C4-2B (cell line): Measurements from ENCODE around the gene NES.

Source experiments
- H3K27ac ChIP-seq: fragments of 450-650 bp; 2 replicates; pipeline ENCODE4 v1.5.1; 2017
- ZFX ChIP-seq: fragments of 450-650 bp; IDR thresholded peaks from 2 replicates; pipeline ENCODE4 v1.6.1; 2017
- TF ChIP-seq, protein P1 (sequence below): fragments of 450-650 bp; conservative IDR thresholded peaks from 2 replicates; pipeline ENCODE4 v1.5.1; 2017; ENCODE audit warnings: mild to moderate bottlenecking

The NES gene

DNA sequence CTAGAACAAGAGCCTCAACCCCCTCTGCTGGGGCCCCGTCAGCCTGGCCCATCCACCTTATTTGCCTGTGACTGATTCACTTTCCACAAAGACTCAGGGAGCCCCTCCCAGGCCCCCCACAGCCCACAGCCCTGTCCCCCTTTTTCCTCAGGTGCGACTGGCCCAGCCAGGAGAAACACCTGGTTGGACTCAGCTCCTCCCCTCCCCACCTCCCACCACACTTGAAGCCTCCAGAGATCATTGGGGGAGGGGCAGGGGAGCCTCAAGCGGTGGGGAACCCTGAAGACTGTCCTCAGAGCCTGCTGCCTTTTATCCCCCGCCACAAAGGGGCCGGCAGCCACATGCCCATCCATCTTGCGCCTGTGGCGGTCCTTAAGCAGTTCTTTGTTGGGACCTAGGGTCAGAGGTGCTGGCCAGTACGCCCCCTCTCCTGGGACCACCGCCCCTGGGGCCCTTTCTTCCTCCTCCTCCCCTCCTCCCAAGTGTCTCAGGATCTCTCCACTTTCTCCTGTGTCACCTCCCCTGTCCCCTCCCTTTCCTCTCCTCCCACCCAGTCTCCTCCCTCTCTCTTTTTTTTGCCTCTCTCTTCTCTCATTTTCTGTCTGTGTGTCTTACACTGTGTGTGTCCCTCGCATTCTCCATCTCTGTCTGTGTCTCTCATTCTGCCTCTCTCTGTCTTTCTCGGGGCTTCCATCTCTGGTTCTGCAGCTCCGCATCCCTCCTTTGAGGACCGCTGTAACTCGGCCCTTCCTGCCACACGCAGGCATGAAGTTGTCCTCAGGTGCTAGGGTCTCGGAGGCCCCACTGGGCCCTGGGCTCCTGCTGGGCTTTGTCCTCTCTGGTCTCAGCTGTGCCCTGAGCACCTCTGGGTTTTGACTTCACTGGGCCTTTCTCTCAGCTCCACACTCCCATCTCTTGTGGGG is 16.0 kb upstream of the NES start:
- TF ChIP-seq ZFX: no peak
- TF ChIP-seq, protein P1, sequence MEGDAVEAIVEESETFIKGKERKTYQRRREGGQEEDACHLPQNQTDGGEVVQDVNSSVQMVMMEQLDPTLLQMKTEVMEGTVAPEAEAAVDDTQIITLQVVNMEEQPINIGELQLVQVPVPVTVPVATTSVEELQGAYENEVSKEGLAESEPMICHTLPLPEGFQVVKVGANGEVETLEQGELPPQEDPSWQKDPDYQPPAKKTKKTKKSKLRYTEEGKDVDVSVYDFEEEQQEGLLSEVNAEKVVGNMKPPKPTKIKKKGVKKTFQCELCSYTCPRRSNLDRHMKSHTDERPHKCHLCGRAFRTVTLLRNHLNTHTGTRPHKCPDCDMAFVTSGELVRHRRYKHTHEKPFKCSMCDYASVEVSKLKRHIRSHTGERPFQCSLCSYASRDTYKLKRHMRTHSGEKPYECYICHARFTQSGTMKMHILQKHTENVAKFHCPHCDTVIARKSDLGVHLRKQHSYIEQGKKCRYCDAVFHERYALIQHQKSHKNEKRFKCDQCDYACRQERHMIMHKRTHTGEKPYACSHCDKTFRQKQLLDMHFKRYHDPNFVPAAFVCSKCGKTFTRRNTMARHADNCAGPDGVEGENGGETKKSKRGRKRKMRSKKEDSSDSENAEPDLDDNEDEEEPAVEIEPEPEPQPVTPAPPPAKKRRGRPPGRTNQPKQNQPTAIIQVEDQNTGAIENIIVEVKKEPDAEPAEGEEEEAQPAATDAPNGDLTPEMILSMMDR: no peak
- peak overlapping the region; percentile 76 for H3K27ac ChIP-seq

DNA sequence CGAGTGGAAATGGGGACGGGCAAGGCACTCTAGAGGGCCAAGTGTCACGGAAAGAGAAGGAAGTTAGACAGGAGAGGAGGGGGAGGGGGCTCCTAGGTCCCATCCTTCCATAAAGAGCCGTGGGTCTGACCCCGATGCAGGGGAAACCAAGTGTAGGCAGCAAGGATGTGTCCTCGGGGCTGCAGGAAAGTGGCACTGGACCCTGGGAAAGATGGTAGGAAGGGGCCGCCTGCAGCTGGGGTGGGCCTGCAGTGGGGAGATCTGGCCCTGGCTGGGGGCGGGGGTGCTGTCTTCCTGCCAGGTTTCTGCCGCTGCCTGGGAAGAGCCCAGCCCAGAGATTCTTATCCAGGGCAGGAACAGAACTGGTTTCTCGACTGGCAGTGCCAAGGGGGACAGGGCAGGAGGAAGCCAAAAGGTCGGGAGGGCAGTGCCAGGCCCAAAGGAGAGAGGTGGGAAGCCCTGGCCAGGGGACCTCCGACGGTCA is 15.3 kb upstream of the NES start:
- TF ChIP-seq, protein P1: no peak
- TF ChIP-seq ZFX: no peak
- peak overlapping the region; percentile 76 for H3K27ac ChIP-seq

DNA sequence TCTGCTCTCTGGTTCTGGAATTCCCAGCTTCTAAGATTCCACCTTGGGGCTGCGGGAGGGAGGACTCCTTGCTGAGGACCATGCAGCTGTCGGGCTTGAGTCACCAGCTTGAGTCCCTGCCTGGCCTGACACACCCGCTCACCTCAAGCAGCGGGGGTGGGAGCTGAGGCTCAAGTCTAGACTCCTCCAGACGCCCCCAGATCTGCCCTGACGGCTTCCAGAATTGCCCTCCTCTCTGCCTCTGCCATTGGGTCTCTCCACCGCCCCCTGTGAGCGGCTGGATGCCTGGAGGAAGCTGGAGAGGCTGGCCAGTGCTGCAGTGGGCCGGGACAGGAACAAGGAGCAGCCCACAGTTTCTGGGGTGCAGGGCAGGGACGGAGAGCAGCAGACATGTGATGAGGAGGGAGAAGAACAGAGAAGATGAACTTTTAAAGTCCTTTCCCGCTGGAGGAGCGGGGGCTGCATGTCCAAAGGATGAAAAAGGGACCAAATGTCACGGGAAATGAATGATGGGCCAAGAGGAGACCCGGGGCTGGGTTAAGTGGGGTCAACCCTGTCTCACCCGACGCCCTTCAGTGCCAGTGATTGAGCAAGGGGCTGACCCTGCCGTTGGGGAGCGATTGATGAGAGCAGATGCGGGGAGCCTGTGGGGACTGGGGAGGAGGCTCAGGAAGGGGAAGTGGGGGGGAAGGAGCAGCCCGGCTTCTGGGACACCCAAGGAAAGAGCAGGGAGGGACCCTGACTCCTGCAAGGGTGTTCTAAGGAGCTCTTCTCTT is 14.6 kb upstream of the NES start:
- TF ChIP-seq, protein P1: no peak
- no peak for TF ChIP-seq ZFX
- peak overlapping the region; percentile 76 for H3K27ac ChIP-seq

DNA sequence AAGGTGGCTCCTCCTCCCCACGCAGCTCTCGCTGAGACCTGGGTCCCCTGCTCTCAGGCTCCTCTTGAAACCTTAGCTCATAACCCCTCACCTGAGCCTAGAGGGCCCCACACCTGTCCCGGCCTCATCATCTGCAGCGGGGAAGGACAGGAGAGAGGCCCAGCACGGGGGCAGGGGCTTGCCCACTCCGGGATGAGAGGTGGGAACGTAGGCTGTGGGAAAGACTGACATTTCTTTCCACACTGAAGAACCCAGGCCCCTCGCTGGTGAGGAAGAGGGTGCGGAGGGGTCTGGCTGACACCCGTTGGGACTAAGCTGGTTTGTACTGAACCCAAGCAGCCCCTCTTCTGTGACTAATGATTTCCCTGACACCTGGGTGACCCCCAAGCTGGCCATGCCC is 14.0 kb upstream of the NES start:
- peak overlapping the region; percentile 76; the same call in 1 of the 2 replicates for H3K27ac ChIP-seq
- no peak for TF ChIP-seq ZFX
- TF ChIP-seq, protein P1: no peak

DNA sequence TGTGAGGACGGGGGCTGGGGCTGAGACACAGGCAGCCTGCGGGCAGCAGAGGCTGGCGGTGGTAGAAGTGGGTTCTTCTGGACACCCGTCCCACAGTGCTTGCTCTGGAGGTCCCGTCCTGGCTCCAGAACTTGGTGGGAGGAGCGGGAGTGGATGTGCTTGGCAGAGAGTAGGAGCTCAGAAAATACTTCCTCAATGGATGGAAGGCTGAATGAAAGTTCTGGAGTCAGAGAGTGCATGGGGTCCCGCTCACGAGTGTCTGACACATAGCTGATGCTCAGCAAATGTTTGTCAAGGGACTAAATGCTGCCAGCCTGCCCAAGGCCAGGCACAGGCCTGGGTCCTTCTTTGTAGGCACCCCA is 13.4 kb upstream of the NES start:
- TF ChIP-seq, protein P1: no peak
- TF ChIP-seq ZFX: no peak
- no peak overlapping the region for H3K27ac ChIP-seq

DNA sequence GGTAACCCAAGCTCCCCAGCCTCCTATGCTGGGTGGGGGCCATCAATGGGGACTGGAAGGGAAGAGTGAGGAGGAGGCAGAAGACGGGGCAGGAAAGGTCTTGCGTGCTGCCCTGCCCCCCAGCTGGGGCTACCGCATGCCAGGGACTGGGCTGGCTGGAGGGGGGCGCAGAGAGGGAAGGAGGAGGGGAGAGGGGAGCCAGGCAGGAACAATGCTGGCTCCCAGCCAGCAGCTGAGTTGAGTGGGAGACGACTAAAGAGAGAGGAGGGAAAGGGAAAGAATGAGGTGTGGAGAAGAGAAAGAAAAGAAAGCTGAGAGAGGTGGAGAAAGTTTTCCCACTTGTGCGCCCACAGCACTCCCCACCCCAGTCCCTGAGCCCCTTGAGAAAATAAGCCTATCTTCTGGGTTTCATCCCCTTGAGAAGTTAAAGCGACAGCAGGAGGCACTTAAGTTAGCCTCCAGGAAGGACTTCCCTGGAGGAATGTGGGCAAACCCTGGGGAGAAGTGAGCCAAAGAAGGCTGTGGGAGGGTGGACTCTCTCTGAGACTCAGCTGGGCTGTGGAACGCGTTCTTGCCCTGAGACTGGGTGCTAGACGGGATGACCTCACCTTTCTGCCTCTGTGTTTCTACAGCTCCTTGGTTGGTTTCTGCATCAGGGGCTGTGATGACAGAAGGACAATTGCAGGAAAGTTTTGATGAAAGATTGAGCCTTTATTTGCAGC is 12.9 kb upstream of the NES start:
- TF ChIP-seq, protein P1: no peak
- TF ChIP-seq ZFX: no peak
- no peak overlapping the region; the same call in 1 of the 2 replicates for H3K27ac ChIP-seq
